PFSK-1 (cell line): ENCODE data around the gene PIGL.

Experiments used
- FOXP2 ChIP-seq: optimal IDR thresholded peaks from 2 replicates; pipeline ENCODE3; 2011; ENCODE audit warnings: borderline replicate concordance, control low read depth, inconsistent platforms; ENCODE audit not compliant: insufficient read depth; ENCODE audit errors: extremely low read length, extremely low read depth
- POLR2AphosphoS5 ChIP-seq: IDR thresholded peaks from 2 replicates; pipeline ENCODE4 v1.6.1; 2012; ENCODE audit warnings: low read depth, mild to moderate bottlenecking, control low read depth, low read length, moderate library complexity
- REST ChIP-seq, 2 experiments: IDR thresholded peaks; 2 replicates each; pipeline versions ENCODE4 v1.6.1 to v1.8.0; 2011 to 2012; ENCODE audit warnings: low read depth in 2 of 2, low read length in 2 of 2, control low read depth in 1 of 2, inconsistent platforms in 1 of 2, mild to moderate bottlenecking in 1 of 2, moderate library complexity in 1 of 2; ENCODE audit not compliant: insufficient read depth in 1 of 2
- SIN3A ChIP-seq: IDR thresholded peaks from 2 replicates; pipeline ENCODE4 v1.6.1; 2012; ENCODE audit warnings: mild to moderate bottlenecking, low read length, moderate library complexity, borderline replicate concordance; ENCODE audit not compliant: insufficient read depth
- TAF1 ChIP-seq: IDR thresholded peaks from 2 replicates; pipeline ENCODE4 v1.6.1; 2012; ENCODE audit warnings: low read length, control low read depth, borderline replicate concordance; ENCODE audit not compliant: insufficient read depth

PIGL gene

DNA sequence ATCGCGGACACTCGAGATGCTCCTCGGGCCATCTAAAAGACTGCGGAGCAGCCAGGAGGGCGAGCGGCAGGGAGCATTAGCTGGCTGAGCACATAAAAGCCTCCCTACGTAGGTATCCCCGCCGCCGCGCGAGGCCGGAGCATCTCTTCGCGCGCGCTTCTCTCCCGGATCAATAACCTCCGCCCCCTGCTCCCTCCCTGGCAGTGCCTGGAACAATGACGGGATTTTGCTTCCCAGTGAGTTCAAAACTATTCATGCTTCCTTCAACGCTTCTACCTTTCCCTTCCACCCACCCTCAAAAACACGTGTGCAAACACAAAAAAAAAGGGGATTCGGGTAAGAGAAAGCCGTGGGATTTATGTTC is 135.3 kb downstream of the PIGL start:
- TF ChIP-seq REST (IDR thresholded peaks at IDR 0.05; ENCODE audit: insufficient read depth in 1 of 2, low read depth in 2 of 2, low read length in 2 of 2) (no peak), SIN3A (no peak), POLR2AphosphoS5 (0 out of 2 replicates have a peak, but pooled peaks have one; percentile 28)

DNA sequence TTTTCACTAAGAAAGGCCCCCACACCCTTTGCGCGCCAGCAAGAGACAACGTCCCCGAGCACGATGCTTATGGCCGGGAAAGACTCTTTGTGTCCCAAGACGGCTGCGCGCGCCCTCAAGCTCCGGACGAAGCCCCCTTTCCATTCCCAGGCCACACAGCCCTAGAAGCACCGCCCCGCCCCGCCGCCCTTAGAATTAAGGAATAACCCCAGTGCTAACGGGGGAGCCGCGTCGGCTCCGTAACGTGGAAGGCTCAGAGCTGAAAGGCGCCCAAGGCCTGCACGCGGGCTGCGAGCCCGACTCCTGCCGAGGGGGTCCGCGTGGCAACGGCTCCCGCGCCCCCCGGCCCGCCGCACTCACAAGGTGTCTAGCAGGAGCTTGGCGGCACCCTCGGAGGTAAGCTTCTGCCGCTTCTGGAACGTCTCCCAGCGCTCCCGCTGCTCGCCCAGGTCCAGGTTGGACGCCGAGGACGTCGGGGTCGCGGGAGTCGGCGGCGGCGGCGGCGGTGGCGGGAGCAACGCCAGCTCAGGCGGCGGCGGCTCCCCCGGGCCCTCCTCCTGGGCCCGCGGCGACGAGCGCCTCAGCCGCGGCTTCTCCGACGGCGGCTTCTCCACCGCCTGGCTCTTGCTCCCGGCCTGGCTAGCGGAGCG is 135.8 kb downstream of the PIGL start:
- TF ChIP-seq POLR2AphosphoS5 (no peak), SIN3A (peak; percentile 42; the same call in 1 of the 2 replicates), TAF1 (peak; percentile 42; the same call in 1 of the 2 replicates)

- no peak for TF ChIP-seq POLR2AphosphoS5
- TF ChIP-seq SIN3A: no peak
- TF ChIP-seq REST (IDR thresholded peaks at IDR 0.05; ENCODE audit: insufficient read depth in 1 of 2, low read depth in 2 of 2, low read length in 2 of 2): peak in 1 of 2 experiments; percentile 53; a peak in 2 of 4 replicates
- no peak for TF ChIP-seq TAF1
- TF ChIP-seq FOXP2: no peak
These were observed 136.5 kb downstream of the PIGL start, which contains the start of gene CENPV for GRCh38 chr17:16353317-16354174. CENPV (minus strand) TSS chr17:16353469; CDS start chr17:16353436, 33 bp downstream.

DNA sequence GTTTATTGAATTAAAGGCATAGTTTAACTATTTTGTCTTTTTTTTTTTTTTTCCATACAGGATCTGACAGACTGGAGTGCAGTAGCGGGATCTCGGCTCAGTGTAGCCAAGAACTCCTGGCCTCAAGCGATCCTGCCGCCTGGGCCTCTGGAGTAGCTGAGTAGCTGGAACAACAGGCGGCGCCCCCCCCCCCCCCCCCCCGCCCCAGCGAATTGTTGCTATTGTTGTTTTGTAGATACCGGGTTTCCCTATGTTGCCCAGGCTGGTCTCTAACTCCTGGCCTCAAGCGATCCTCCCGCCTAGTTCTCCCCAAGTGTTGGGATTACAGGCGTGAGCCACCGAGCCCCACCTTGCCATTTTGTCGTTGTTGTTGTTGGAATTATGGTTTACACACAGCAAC is 137.6 kb downstream of the PIGL start:
- TF ChIP-seq POLR2AphosphoS5 (no peak), SIN3A (no peak), TAF1 (no peak), REST (IDR thresholded peaks at IDR 0.05; ENCODE audit: insufficient read depth in 1 of 2, low read depth in 2 of 2, low read length in 2 of 2) (no peak)

DNA sequence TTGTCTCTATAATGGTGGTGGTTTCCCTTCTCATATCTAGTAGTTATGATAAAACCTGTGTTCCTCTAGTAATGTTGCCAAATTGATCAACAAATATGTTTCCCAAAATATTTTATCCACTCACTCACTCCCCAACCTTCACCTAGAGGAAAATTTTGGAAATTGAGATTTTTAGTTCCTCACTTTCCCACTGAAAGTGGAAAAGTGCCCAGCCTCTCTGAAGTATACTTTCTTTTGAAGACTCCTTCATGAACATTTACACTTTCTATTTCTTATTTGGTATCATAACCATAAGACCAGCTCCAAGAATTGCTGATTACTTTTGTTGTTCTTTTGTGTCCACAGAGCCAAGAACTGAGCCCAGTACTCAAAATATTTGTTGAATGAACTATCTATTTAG is 141.4 kb downstream of the PIGL start:
- TF ChIP-seq FOXP2: no peak
- no peak for TF ChIP-seq TAF1
- no peak for TF ChIP-seq POLR2AphosphoS5
- no peak for TF ChIP-seq REST (IDR thresholded peaks at IDR 0.05; ENCODE audit: insufficient read depth in 1 of 2, low read depth in 2 of 2, low read length in 2 of 2)
- no peak for TF ChIP-seq SIN3A
